DMS 273 (cell line): Measurements from ENCODE around the gene PLEKHF1.
"Not testable (repeated sequence)": the region's sequence is repeated elsewhere in the genome, so short reads cannot be mapped to it uniquely, and the experiment has no call there.

Experiments
- DNase-seq: peaks from one replicate; lab custom pipeline; 2025; ENCODE audit not compliant: unreplicated experiment; lab: John Stamatoyannopoulos, UW

Gene PLEKHF1

GRCh38 chr19:29665215-29665825 lies at the start of gene PLEKHF1:
TSS of gene PLEKHF1 (plus strand) at chr19:29665461. CDS start at chr19:29673840, 8,379 bp downstream.
- peak; percentile 88 for DNase-seq

GRCh38 chr19:29615891-29616425 lies 49.3 kb upstream of the PLEKHF1 start:
- no peak for DNase-seq

- no peak for DNase-seq
Observed at GRCh38 chr19:29616541-29616940, 48.7 kb upstream of the PLEKHF1 start.

- DNase-seq: peak; percentile 9
Observed at GRCh38 chr19:29617366-29618266, 47.6 kb upstream of the PLEKHF1 start.

- no peak for DNase-seq
Observed at GRCh38 chr19:29618434-29618833, 46.8 kb upstream of the PLEKHF1 start.

- DNase-seq: peak; percentile 44
Observed at GRCh38 chr19:29618871-29619270, 46.4 kb upstream of the PLEKHF1 start.

GRCh38 chr19:29620931-29621351 lies 44.3 kb upstream of the PLEKHF1 start:
- DNase-seq: no peak

- no peak for DNase-seq
Observed at GRCh38 chr19:29622166-29623070, 42.8 kb upstream of the PLEKHF1 start.

GRCh38 chr19:29623726-29624488 lies 41.4 kb upstream of the PLEKHF1 start:
- no peak for DNase-seq

- peak; percentile 43 for DNase-seq
Observed at GRCh38 chr19:29624489-29625185, 40.6 kb upstream of the PLEKHF1 start.

- no peak for DNase-seq
Observed at GRCh38 chr19:29625186-29625651, 40.0 kb upstream of the PLEKHF1 start.

- no peak for DNase-seq
Observed at GRCh38 chr19:29626386-29626785, 38.9 kb upstream of the PLEKHF1 start.

- DNase-seq: not testable (repeated sequence)
Observed at GRCh38 chr19:29626832-29627231, 38.4 kb upstream of the PLEKHF1 start.

GRCh38 chr19:29628661-29629385 lies 36.4 kb upstream of the PLEKHF1 start:
- no peak for DNase-seq

GRCh38 chr19:29629836-29630534 lies 35.3 kb upstream of the PLEKHF1 start:
- DNase-seq: no peak

GRCh38 chr19:29630655-29631054 lies 34.6 kb upstream of the PLEKHF1 start:
- DNase-seq: no peak

- DNase-seq: no peak
Observed at GRCh38 chr19:29631450-29631849, 33.8 kb upstream of the PLEKHF1 start.

GRCh38 chr19:29634002-29634401 lies 31.3 kb upstream of the PLEKHF1 start:
- DNase-seq: no peak
